ENCODE results near the gene ALOX12B. TPM values are rescaled to one million over a fixed set of nuclear protein-coding genes. Genes with fewer than 3 reads are reported as not detected.

ALOX12B gene
- 0.01 TPM for polyA plus RNA-seq (2013, experiment 1 of 2)
- polyA plus RNA-seq (2013, experiment 2 of 2): 0.04 TPM

DNA sequence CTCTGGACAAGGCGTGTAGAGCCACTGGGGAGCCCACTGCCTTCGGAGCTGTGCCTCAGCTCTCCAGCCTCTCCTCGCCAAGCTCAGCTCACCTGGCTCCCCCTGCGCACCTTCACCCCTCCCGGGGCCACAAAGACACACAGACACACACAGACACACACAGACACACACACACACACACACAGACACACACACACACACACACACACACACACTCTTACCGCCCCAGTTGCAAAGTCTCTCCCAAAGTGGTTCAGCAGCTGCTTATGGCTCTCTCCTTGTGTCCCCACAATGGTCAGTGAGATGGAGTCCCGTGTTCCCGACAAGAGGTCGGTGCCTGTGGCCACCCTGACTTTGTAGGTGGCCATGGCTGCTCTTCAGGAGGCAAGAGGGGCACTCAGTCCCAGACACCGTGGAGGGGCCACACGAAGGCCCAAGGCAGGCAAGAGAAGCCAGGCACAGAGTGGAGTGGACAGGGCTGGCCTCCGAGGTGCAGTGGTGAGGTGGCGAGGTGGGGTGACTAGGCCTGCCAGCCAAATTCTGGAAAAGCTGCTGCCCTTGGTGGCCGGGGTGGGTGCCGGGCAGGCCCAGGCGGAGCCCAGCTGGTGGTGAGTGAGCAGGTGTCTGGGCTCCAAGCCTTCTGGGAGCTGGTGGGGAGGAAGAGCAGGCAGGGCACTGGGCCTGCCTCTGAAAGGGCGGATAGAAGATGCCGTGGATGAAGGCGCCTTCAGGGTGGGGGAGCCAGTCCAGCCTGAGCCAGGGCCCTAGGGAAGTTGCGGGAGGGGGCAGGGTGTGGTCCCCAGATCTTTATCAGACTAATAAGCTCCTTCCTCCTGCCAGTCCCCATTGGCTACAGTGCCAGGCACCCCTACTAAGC lies at the start of gene ALOX12B:
TSS of gene ALOX12B (minus strand) at position 642 of the 877 bp plus-strand sequence. CDS start at position 368, 274 bp downstream.
- Histone ChIP-seq H3K4me2 (ENCODE audit: low read length) (no peak within 1 kb of the TSS), H3K79me2 (ENCODE audit: control insufficient read depth, insufficient read depth, low read length) (no peaks in the 10 kb centered on the region), H2AK5ac (ENCODE audit: low read length) (no peak within 1 kb of the TSS), H3K4me1 (ENCODE audit: control insufficient read depth, low read depth, low read length) (peaks cover 3% of the 10 kb centered on the region), H3K4ac (ENCODE audit: low read depth, low read length) (no peak within 1 kb of the TSS), H2BK120ac (ENCODE audit: low read depth, low read length) (no peak within 1 kb of the TSS), H3K36me3 (ENCODE audit: control insufficient read depth, insufficient read depth, low read length) (no peaks in the 10 kb centered on the region), H3K79me1 (ENCODE audit: low read length) (no peaks in the 10 kb centered on the region), H2BK15ac (replicated peaks; ENCODE audit: low read depth) (no peak within 1 kb of the TSS), H3K4me3 (ENCODE audit: low read length) (no peak within 1 kb of the TSS), H2BK5ac (ENCODE audit: low read length) (no peak within 1 kb of the TSS), H3K27ac (ENCODE audit: low read depth, low read length) (no peak within 1 kb of the TSS), H4K8ac (ENCODE audit: low read depth, low read length) (no peak within 1 kb of the TSS), H3K56ac (ENCODE audit: low read length) (no peak within 1 kb of the TSS), H3K18ac (ENCODE audit: low read length) (no peak within 1 kb of the TSS), H3K27me3 (ENCODE audit: insufficient read depth, low read length, poor library complexity) (no peaks in the 10 kb centered on the region), H4K5ac (ENCODE audit: low read length) (no peak within 1 kb of the TSS), H3K9ac (ENCODE audit: low read length) (no peak within 1 kb of the TSS), H3K23ac (ENCODE audit: low read length) (no peak within 1 kb of the TSS)
- WGBS (ENCODE audit: extremely low coverage, insufficient coverage, low lambda C conversion rate): no CpG with 5 or more reads among the region's 20 CpGs
- no peak for DNase-seq

DNA sequence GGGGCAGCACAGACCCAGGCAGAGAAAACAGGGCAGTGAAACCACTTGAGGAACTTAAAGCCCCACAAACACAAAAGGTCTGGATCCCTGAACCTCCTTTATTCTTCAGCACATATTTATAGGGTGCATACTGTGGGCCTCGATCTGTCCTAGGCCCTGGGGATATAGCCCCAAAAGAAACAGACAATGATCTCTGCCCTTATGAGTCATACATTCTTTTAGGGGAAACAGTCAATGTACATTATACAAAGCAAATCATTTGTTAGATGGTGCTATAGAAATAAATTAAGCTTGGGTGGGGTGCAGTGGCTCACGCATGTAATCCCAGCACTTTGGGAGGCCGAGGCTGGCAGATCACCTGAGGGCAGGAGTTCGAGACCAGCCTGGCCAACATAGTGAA lies 46.4 kb upstream of the ALOX12B start:
- Histone ChIP-seq H3K36me3 (ENCODE audit: control insufficient read depth, insufficient read depth, low read length) (no peaks in the 10 kb centered on the region), H2BK15ac (replicated peaks; ENCODE audit: low read depth) (no peak overlapping the region), H2BK120ac (ENCODE audit: low read depth, low read length) (no peak overlapping the region), H3K18ac (ENCODE audit: low read length) (no peak overlapping the region), H3K56ac (ENCODE audit: low read length) (no peak overlapping the region), H3K9ac (ENCODE audit: low read length) (no peak overlapping the region), H3K27ac (ENCODE audit: low read depth, low read length) (no peak overlapping the region), H3K79me1 (ENCODE audit: low read length) (no peaks in the 10 kb centered on the region), H3K4me3 (ENCODE audit: low read length) (no peak overlapping the region), H3K4me1 (ENCODE audit: control insufficient read depth, low read depth, low read length) (peaks cover 3% of the 10 kb centered on the region), H3K79me2 (ENCODE audit: control insufficient read depth, insufficient read depth, low read length) (no peaks in the 10 kb centered on the region), H4K5ac (ENCODE audit: low read length) (no peak overlapping the region), H4K8ac (ENCODE audit: low read depth, low read length) (no peak overlapping the region), H3K27me3 (ENCODE audit: insufficient read depth, low read length, poor library complexity) (peaks cover 2% of the 10 kb centered on the region), H3K23ac (ENCODE audit: low read length) (no peak overlapping the region), H2AK5ac (ENCODE audit: low read length) (no peak overlapping the region), H3K4ac (ENCODE audit: low read depth, low read length) (no peak overlapping the region), H2BK5ac (ENCODE audit: low read length) (no peak overlapping the region), H3K4me2 (ENCODE audit: low read length) (no peak overlapping the region)
- no peak for DNase-seq
- WGBS (ENCODE audit: extremely low coverage, insufficient coverage, low lambda C conversion rate): no CpG with 5 or more reads among the region's 4 CpGs

DNA sequence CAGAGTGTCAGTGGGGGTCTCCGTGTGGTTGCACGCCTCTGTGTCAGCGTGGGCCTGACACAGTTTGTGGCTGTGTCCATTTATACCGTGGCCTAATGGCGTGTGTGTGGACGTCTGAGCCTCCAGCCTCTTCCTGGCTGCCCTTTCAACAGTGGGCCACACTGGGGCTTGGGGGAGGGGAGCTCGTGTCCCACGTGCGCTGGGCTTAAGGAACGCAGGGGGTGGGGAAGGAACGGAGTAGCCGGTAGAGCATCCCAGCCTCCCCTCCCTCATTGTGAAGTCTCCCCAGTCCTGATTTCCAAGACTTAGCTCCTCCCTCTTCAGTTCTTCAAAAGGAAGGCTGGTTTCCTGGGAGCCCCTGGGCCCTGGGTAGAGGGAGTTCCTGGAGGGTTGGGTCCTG lies 45.9 kb upstream of the ALOX12B start:
- Histone ChIP-seq H2BK15ac (replicated peaks; ENCODE audit: low read depth) (no peak overlapping the region), H3K27me3 (ENCODE audit: insufficient read depth, low read length, poor library complexity) (peaks cover 4% of the 10 kb centered on the region), H3K4me2 (ENCODE audit: low read length) (no peak overlapping the region), H3K36me3 (ENCODE audit: control insufficient read depth, insufficient read depth, low read length) (no peaks in the 10 kb centered on the region), H3K9ac (ENCODE audit: low read length) (no peak overlapping the region), H3K79me1 (ENCODE audit: low read length) (no peaks in the 10 kb centered on the region), H4K5ac (ENCODE audit: low read length) (no peak overlapping the region), H3K4ac (ENCODE audit: low read depth, low read length) (no peak overlapping the region), H4K8ac (ENCODE audit: low read depth, low read length) (no peak overlapping the region), H3K23ac (ENCODE audit: low read length) (no peak overlapping the region), H2BK5ac (ENCODE audit: low read length) (no peak overlapping the region), H2BK120ac (ENCODE audit: low read depth, low read length) (no peak overlapping the region), H3K56ac (ENCODE audit: low read length) (peak overlapping the region; percentile 25), H3K79me2 (ENCODE audit: control insufficient read depth, insufficient read depth, low read length) (no peaks in the 10 kb centered on the region), H3K27ac (ENCODE audit: low read depth, low read length) (no peak overlapping the region), H3K4me3 (ENCODE audit: low read length) (no peak overlapping the region), H2AK5ac (ENCODE audit: low read length) (no peak overlapping the region), H3K4me1 (ENCODE audit: control insufficient read depth, low read depth, low read length) (peaks cover 3% of the 10 kb centered on the region), H3K18ac (ENCODE audit: low read length) (no peak overlapping the region)
- peak; percentile 78 for DNase-seq
- WGBS (ENCODE audit: extremely low coverage, insufficient coverage, low lambda C conversion rate): no CpG with 5 or more reads among the region's 12 CpGs

- Histone ChIP-seq H3K9ac (ENCODE audit: low read length) (no peak overlapping the region), H3K18ac (ENCODE audit: low read length) (no peak overlapping the region), H3K4ac (ENCODE audit: low read depth, low read length) (no peak overlapping the region), H2BK15ac (replicated peaks; ENCODE audit: low read depth) (no peak overlapping the region), H3K27me3 (ENCODE audit: insufficient read depth, low read length, poor library complexity) (peaks cover 3% of the 10 kb centered on the region), H3K27ac (ENCODE audit: low read depth, low read length) (no peak overlapping the region), H2BK5ac (ENCODE audit: low read length) (no peak overlapping the region), H3K4me2 (ENCODE audit: low read length) (no peak overlapping the region), H4K5ac (ENCODE audit: low read length) (no peak overlapping the region), H3K23ac (ENCODE audit: low read length) (no peak overlapping the region), H3K4me1 (ENCODE audit: control insufficient read depth, low read depth, low read length) (no peaks in the 10 kb centered on the region), H3K79me1 (ENCODE audit: low read length) (no peaks in the 10 kb centered on the region), H2AK5ac (ENCODE audit: low read length) (no peak overlapping the region), H3K56ac (ENCODE audit: low read length) (no peak overlapping the region), H2BK120ac (ENCODE audit: low read depth, low read length) (no peak overlapping the region), H3K79me2 (ENCODE audit: control insufficient read depth, insufficient read depth, low read length) (no peaks in the 10 kb centered on the region), H4K8ac (ENCODE audit: low read depth, low read length) (no peak overlapping the region), H3K36me3 (ENCODE audit: control insufficient read depth, insufficient read depth, low read length) (no peaks in the 10 kb centered on the region), H3K4me3 (ENCODE audit: low read length) (no peak overlapping the region)
- no CpG with 5 or more reads among the region's 3 CpGs for WGBS (ENCODE audit: extremely low coverage, insufficient coverage, low lambda C conversion rate)
- no peak for DNase-seq
Measured at GRCh38 chr17:8131844-8132441, 44.4 kb upstream of the ALOX12B start.

DNA sequence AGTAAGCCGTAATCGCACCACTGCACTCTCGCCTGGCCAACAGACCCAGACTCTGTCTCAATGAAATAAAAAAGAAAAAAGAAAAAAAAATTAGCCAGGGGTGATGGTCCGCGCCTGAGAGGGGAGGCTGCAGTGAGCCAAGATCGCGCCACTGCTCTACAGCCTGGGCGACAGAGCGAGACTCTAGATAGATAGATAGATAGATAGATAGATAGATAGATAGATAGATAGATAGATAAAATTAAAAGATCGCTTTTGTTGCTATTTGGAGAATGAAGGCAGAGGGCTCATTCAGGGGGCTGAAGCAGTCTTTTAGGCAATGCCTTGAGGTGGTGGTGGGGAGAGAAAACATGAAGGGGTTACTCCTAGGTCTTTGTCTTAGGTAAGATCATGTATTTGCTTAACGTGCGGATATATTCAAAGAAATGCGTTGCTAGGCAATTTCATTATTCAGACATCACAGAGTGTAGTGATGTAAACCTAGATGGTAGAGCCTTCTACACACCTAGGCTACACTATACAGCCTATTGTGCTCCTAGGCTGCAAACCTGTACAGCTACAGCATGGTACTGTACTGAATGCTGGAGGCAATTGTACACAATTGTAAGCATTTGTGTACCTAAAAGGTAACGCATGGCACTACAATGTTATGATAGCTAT lies 40.7 kb upstream of the ALOX12B start:
- Histone ChIP-seq H3K18ac (ENCODE audit: low read length) (no peak overlapping the region), H3K4me3 (ENCODE audit: low read length) (no peak overlapping the region), H3K9ac (ENCODE audit: low read length) (no peak overlapping the region), H3K79me1 (ENCODE audit: low read length) (no peaks in the 10 kb centered on the region), H3K56ac (ENCODE audit: low read length) (no peak overlapping the region), H3K4me1 (ENCODE audit: control insufficient read depth, low read depth, low read length) (peaks cover 4% of the 10 kb centered on the region), H2BK15ac (replicated peaks; ENCODE audit: low read depth) (no peak overlapping the region), H4K5ac (ENCODE audit: low read length) (no peak overlapping the region), H2AK5ac (ENCODE audit: low read length) (no peak overlapping the region), H2BK5ac (ENCODE audit: low read length) (no peak overlapping the region), H3K27ac (ENCODE audit: low read depth, low read length) (no peak overlapping the region), H3K36me3 (ENCODE audit: control insufficient read depth, insufficient read depth, low read length) (no peaks in the 10 kb centered on the region), H2BK120ac (ENCODE audit: low read depth, low read length) (no peak overlapping the region), H3K23ac (ENCODE audit: low read length) (no peak overlapping the region), H3K27me3 (ENCODE audit: insufficient read depth, low read length, poor library complexity) (peaks cover 13% of the 10 kb centered on the region), H3K79me2 (ENCODE audit: control insufficient read depth, insufficient read depth, low read length) (no peaks in the 10 kb centered on the region), H4K8ac (ENCODE audit: low read depth, low read length) (no peak overlapping the region), H3K4ac (ENCODE audit: low read depth, low read length) (no peak overlapping the region), H3K4me2 (ENCODE audit: low read length) (no peak overlapping the region)
- DNase-seq: no peak
- WGBS (ENCODE audit: extremely low coverage, insufficient coverage, low lambda C conversion rate): no CpG with 5 or more reads among the region's 14 CpGs

Measured in mesendoderm (in vitro differentiated cells).